Neural cell (in vitro differentiated cells): Measurements from ENCODE around the gene PEAK1. TPM values are rescaled to one million over a fixed set of nuclear protein-coding genes. Genes with fewer than 3 reads are reported as not detected.

Experiments used
- H2AFZ ChIP-seq: fragments of 200-600, 300-800 bp; sonication (generic), shearing (Covaris generic); 2 replicates; pipeline ENCODE4 v1.6.0; 2014; ENCODE audit warnings: low read depth, mild to moderate bottlenecking, antibody characterized with exemption, low read length, moderate library complexity
- H3F3A ChIP-seq: fragments of 200-600 bp; shearing (Covaris generic); 2 replicates; pipeline ENCODE4 v1.6.1; 2016; ENCODE audit warnings: mild to moderate bottlenecking, moderate library complexity, mixed read lengths, antibody characterized with exemption, low read length; ENCODE audit not compliant: insufficient read depth, poor library complexity, severe bottlenecking
- H3K27ac ChIP-seq: fragments of 200-600, 300-800 bp; sonication (generic), shearing (Covaris generic); 2 replicates; pipeline ENCODE4 v1.5.1; 2014; ENCODE audit warnings: mild to moderate bottlenecking, low read length, moderate library complexity
- H3K27me3 ChIP-seq: fragments of 300-800, 200-600 bp; sonication (generic), shearing (Covaris generic); 2 replicates; pipeline ENCODE4 v1.6.0; 2014; ENCODE audit warnings: mild to moderate bottlenecking, low read depth, low read length, moderate library complexity; ENCODE audit not compliant: insufficient read depth
- H3K36me3 ChIP-seq: fragments of 300-800, 200-600 bp; sonication (generic), shearing (Covaris generic); 2 replicates; pipeline ENCODE4 v1.5.1; 2014; ENCODE audit warnings: mild to moderate bottlenecking, antibody characterized with exemption, low read length, moderate library complexity; ENCODE audit not compliant: insufficient read depth
- H3K4me2 ChIP-seq: fragments of 300-800, 200-600 bp; sonication (generic), shearing (Covaris generic); 2 replicates; pipeline ENCODE4 v1.6.0; 2014; ENCODE audit warnings: mild to moderate bottlenecking, low read length
- H3K4me3 ChIP-seq: fragments of 300-800, 200-600 bp; sonication (generic), shearing (Covaris generic); 2 replicates; pipeline ENCODE4 v1.5.1; 2014; ENCODE audit warnings: mild to moderate bottlenecking, low read length, moderate library complexity
- H3K79me2 ChIP-seq: fragments of 200-600 bp; shearing (Covaris generic); replicated peaks from 2 replicates; pipeline ENCODE4 v1.6.0; 2014; ENCODE audit warnings: mild to moderate bottlenecking, low read length, moderate library complexity; ENCODE audit not compliant: insufficient read depth
- H3K9ac ChIP-seq: fragments of 300-800, 200-600 bp; sonication (generic), shearing (Covaris generic); 2 replicates; pipeline ENCODE4 v1.6.1; 2016; ENCODE audit warnings: mild to moderate bottlenecking, low read length, mixed read lengths
- H3K9me2 ChIP-seq: fragments of 200-600 bp; shearing (Covaris generic); 2 replicates; pipeline ENCODE4 v1.6.1; 2016; ENCODE audit warnings: mild to moderate bottlenecking, low read length, mixed read lengths; ENCODE audit not compliant: insufficient read depth
- H3K9me3 ChIP-seq: fragments of 200-600, 300-800 bp; sonication (generic), shearing (Covaris generic); 2 replicates; pipeline ENCODE4 v1.6.1; 2016; ENCODE audit warnings: mild to moderate bottlenecking, mixed run types, low read length, moderate library complexity, mixed read lengths
- H4K20me1 ChIP-seq: fragments of 200-600 bp; shearing (Covaris generic); 2 replicates; pipeline ENCODE4 v1.6.1; 2016; ENCODE audit warnings: mild to moderate bottlenecking, mixed run types; ENCODE audit not compliant: insufficient read depth
- EP300 ChIP-seq: fragments of 450-650 bp; conservative IDR thresholded peaks from 2 replicates; pipeline ENCODE4 v1.6.1; 2014; ENCODE audit warnings: antibody characterized with exemption, mild to moderate bottlenecking, moderate library complexity; ENCODE audit not compliant: poor library complexity, severe bottlenecking
- EZH2 ChIP-seq: fragments of 200-600, 300-800 bp; shearing (Covaris generic), sonication (generic); IDR thresholded peaks from 2 replicates; pipeline ENCODE4 v1.6.1; 2014; ENCODE audit warnings: antibody characterized with exemption, low read length, borderline replicate concordance, mild to moderate bottlenecking; ENCODE audit not compliant: insufficient read depth, poor library complexity, severe bottlenecking
- MXI1 ChIP-seq: fragments of 450-650 bp; conservative IDR thresholded peaks from 2 replicates; pipeline ENCODE4 v1.6.1; 2014; ENCODE audit warnings: antibody characterized with exemption, mild to moderate bottlenecking; ENCODE audit not compliant: poor library complexity, severe bottlenecking
- POLR2AphosphoS5 ChIP-seq: IDR thresholded peaks from 2 replicates; pipeline ENCODE4 v1.6.1; 2012
- RAD21 ChIP-seq: fragments of 450-650 bp; conservative IDR thresholded peaks from 2 replicates; pipeline ENCODE4 v1.6.1; 2014; ENCODE audit warnings: antibody characterized with exemption, mild to moderate bottlenecking, moderate library complexity
- SMC3 ChIP-seq: fragments of 450-650 bp; conservative IDR thresholded peaks from 2 replicates; pipeline ENCODE4 v1.6.1; 2014; ENCODE audit warnings: antibody characterized with exemption, mild to moderate bottlenecking, moderate library complexity; ENCODE audit not compliant: poor library complexity
- TAF1 ChIP-seq: IDR thresholded peaks from 2 replicates; pipeline ENCODE4 v1.6.1; 2012; ENCODE audit warnings: low read depth
- polyA plus RNA-seq: library from polyadenylated mRNA; depleted of rRNA; stranded (reverse); fragments of >200 nt; gene quantifications from 2 replicates; pipeline ENCODE4 v1.2.3, GENCODE V29; 2014
- TF ChIP-seq, protein P1 (sequence below): IDR thresholded peaks from 2 replicates; pipeline ENCODE4 v1.6.1; 2012; ENCODE audit warnings: borderline replicate concordance
- TF ChIP-seq, protein P2 (sequence below): fragments of 450-650 bp; IDR thresholded peaks from 2 replicates; pipeline ENCODE4 v1.5.1; 2014; ENCODE audit warnings: antibody characterized with exemption, mild to moderate bottlenecking, moderate library complexity; ENCODE audit not compliant: poor library complexity, severe bottlenecking

PEAK1 gene
- polyA plus RNA-seq, 1 donor from 2014 or later, result 5.8 TPM

DNA sequence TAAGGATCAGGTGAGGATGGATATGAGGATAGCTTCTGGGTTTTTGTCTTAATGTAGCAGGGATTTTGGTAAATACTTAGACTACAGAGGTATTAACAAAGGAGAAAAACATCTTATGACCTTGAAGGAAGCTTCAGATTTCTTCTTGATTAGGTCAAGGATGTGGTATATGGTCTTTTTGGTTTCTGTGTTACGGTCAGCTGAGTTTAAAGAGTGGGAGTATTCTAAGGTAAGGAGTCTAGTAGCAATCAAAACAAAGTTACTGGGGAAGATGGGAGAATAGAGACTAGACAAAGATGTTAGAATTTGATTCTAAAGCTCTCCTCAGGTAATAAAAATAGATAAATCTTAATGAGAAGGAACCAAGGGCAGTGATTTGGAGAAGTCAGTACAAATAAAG is 7.0 kb upstream of the PEAK1 start:
- TF ChIP-seq, protein P1, sequence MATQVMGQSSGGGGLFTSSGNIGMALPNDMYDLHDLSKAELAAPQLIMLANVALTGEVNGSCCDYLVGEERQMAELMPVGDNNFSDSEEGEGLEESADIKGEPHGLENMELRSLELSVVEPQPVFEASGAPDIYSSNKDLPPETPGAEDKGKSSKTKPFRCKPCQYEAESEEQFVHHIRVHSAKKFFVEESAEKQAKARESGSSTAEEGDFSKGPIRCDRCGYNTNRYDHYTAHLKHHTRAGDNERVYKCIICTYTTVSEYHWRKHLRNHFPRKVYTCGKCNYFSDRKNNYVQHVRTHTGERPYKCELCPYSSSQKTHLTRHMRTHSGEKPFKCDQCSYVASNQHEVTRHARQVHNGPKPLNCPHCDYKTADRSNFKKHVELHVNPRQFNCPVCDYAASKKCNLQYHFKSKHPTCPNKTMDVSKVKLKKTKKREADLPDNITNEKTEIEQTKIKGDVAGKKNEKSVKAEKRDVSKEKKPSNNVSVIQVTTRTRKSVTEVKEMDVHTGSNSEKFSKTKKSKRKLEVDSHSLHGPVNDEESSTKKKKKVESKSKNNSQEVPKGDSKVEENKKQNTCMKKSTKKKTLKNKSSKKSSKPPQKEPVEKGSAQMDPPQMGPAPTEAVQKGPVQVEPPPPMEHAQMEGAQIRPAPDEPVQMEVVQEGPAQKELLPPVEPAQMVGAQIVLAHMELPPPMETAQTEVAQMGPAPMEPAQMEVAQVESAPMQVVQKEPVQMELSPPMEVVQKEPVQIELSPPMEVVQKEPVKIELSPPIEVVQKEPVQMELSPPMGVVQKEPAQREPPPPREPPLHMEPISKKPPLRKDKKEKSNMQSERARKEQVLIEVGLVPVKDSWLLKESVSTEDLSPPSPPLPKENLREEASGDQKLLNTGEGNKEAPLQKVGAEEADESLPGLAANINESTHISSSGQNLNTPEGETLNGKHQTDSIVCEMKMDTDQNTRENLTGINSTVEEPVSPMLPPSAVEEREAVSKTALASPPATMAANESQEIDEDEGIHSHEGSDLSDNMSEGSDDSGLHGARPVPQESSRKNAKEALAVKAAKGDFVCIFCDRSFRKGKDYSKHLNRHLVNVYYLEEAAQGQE, result no peak
- TF ChIP-seq POLR2AphosphoS5, result no peak
- TF ChIP-seq EZH2, result no peak
- no peak for TF ChIP-seq MXI1
- TF ChIP-seq TAF1, result no peak
- TF ChIP-seq RAD21, result no peak
- no peak for TF ChIP-seq EP300
- TF ChIP-seq, protein P2, sequence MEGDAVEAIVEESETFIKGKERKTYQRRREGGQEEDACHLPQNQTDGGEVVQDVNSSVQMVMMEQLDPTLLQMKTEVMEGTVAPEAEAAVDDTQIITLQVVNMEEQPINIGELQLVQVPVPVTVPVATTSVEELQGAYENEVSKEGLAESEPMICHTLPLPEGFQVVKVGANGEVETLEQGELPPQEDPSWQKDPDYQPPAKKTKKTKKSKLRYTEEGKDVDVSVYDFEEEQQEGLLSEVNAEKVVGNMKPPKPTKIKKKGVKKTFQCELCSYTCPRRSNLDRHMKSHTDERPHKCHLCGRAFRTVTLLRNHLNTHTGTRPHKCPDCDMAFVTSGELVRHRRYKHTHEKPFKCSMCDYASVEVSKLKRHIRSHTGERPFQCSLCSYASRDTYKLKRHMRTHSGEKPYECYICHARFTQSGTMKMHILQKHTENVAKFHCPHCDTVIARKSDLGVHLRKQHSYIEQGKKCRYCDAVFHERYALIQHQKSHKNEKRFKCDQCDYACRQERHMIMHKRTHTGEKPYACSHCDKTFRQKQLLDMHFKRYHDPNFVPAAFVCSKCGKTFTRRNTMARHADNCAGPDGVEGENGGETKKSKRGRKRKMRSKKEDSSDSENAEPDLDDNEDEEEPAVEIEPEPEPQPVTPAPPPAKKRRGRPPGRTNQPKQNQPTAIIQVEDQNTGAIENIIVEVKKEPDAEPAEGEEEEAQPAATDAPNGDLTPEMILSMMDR, result no peak
- TF ChIP-seq SMC3, result no peak
- Histone ChIP-seq H3K4me2 (no peak overlapping the region), H4K20me1 (no peaks in the 10 kb centered on the region), H3K4me3 (no peak overlapping the region), H3K79me2 (peaks cover 80% of the 10 kb centered on the region), H3K36me3 (no peaks in the 10 kb centered on the region), H3K9ac (no peak overlapping the region), H3K9me2 (no peaks in the 10 kb centered on the region), H3F3A (no peaks in the 10 kb centered on the region), H2AFZ (no peak overlapping the region), H3K27ac (no peak overlapping the region), H3K9me3 (no peaks in the 10 kb centered on the region), H3K27me3 (no peaks in the 10 kb centered on the region)

DNA sequence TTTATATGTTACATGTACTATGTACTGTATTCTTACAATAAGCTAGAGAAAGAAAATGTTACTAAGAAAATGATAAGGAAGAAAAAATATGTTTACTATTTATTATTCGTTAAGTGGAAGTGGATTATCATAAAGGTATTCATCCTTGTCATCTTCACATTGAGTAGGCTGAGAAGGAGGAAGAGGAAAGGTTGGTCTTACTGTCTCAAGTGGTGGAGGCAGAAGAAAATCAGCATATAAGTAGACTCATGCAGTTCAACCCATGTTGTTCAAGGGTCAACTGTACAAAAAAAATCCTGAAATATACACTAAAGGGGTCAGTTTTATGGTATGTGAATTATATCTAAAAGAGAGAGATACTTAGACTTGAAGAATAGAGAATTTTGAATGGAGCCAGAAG is 6.5 kb upstream of the PEAK1 start:
- H3K36me3 ChIP-seq, result no peaks in the 10 kb centered on the region
- no peaks in the 10 kb centered on the region for H3K9me2 ChIP-seq
- no peak overlapping the region for H3K9ac ChIP-seq
- peaks cover 82% of the 10 kb centered on the region for H3K79me2 ChIP-seq
- H3K4me3 ChIP-seq, result no peak overlapping the region
- H3K9me3 ChIP-seq, result no peaks in the 10 kb centered on the region
- no peak overlapping the region for H3K4me2 ChIP-seq
- no peaks in the 10 kb centered on the region for H3F3A ChIP-seq
- no peaks in the 10 kb centered on the region for H4K20me1 ChIP-seq
- no peak overlapping the region for H3K27ac ChIP-seq
- TF ChIP-seq POLR2AphosphoS5, result no peak
- H3K27me3 ChIP-seq, result no peaks in the 10 kb centered on the region
- no peak overlapping the region for H2AFZ ChIP-seq

DNA sequence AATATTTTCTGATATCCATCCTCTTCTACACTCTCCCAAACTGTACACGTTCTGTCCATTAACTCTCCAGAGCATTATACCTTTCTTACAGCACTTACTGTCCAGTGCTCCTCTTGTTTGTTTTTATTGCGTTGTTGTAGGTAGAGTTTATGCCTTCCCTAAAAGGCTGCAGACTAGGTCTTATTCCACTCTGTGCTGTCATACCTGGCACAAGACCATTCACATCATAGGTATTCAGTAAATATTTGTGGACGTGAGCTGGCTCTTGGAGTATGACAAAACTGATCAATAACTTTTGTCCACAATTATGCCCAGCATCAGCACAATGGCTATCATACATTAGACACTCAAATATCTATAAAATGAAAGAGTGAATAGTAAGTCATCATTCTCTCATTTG is 5.2 kb upstream of the PEAK1 start:
- no peak overlapping the region for H2AFZ ChIP-seq
- no peaks in the 10 kb centered on the region for H4K20me1 ChIP-seq
- TF ChIP-seq TAF1 (no peak), EZH2 (no peak), SMC3 (no peak), POLR2AphosphoS5 (no peak), RAD21 (no peak), EP300 (no peak), MXI1 (no peak)
- TF ChIP-seq, protein P1, result no peak
- TF ChIP-seq, protein P2, result no peak
- H3K27ac ChIP-seq, result no peak overlapping the region
- peaks cover 85% of the 10 kb centered on the region for H3K79me2 ChIP-seq
- no peak overlapping the region for H3K4me3 ChIP-seq
- no peaks in the 10 kb centered on the region for H3K9me2 ChIP-seq
- no peaks in the 10 kb centered on the region for H3F3A ChIP-seq
- no peaks in the 10 kb centered on the region for H3K27me3 ChIP-seq
- no peaks in the 10 kb centered on the region for H3K9me3 ChIP-seq
- no peaks in the 10 kb centered on the region for H3K36me3 ChIP-seq
- H3K4me2 ChIP-seq, result no peak overlapping the region
- H3K9ac ChIP-seq, result no peak overlapping the region
